IPS-NIHi11 (cell line): Measurements from ENCODE around the gene ARHGAP33.
A peak's percentile ranks its signal among the peaks of the same experiment; 100 is the strongest.

ENCODE experiments used
- DNase-seq: peaks from one replicate; pipeline ENCODE4 v3.0.0; 2012; ENCODE audit warnings: mixed read lengths, low spot score

The ARHGAP33 gene

DNA sequence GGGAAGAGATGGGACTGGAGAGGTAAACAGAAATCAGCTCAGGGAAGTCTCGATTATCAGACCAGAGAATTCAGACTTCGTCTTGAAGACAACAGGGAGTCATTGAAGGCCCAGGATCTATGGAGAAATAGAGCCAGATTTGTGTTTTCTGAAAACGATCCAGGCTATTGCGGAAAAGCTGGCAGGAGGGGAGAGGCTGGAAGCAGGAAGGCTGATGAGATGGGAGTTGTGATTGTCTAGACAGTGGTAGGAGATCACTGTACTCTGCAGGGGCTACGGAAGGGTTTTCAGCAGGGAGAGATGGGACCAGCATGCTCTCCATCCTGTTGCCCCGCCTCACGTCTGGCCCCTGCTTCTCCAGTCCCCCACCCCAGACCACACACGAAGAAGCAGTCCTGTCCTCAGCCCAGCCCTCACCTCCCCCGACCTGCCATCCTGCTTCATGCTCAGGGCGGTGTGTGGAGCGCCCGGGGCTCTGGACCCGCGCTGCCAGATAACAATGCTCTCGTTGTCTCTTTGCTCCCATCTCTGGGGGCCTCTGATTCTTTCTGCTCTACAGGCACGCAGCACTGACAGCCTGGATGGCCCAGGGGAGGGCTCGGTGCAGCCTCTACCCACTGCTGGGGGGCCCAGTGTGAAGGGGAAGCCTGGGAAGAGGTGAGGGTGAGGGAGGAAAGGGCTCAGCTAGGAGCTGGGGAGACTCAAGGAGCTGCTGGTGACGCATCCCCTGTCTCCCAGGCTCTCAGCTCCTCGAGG is 1.9 kb downstream of the ARHGAP33 start:
- DNase-seq, result no peak

DNA sequence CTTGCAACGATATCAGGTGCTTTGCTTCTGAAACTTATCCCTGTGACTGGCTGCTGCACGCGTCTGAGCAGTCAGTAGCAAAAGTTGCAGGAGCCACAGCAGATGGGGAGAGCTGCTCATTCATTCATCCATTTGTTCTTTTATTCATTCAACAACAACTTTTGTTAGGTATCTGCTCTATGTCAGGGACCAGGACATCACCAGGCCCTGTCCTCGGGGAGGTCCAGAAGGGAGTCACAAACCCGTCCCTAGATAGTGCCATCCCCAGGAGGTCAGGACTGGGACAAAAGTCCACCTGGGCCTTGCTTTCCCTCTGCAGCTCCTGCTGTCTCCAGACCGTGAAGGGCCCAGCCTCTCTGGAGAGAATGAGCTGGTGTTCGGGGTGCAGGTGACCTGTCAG is 2.6 kb downstream of the ARHGAP33 start:
- DNase-seq, result no peak

- no peak for DNase-seq
Measured at GRCh38 chr19:35779033-35779432, 3.7 kb downstream of the ARHGAP33 start.

DNA sequence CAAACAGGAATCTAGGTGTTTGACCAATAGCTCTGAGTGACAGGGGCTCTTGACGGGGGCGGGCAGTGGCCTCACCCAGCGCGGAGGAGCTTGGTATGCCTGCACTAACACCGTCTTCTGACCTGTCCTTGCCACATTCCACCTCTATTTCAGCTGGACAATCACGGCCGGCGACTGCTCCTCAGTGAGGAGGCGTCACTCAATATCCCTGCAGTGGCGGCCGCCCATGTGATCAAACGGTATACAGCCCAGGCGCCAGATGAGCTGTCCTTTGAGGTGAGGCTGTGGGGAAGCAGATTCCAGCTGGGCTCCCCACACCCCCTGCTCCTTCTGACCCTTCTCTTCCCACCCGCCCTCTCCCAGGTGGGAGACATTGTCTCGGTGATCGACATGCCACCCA is 4.7 kb downstream of the ARHGAP33 start:
- DNase-seq, result no peak

GRCh38 chr19:35780717-35781116 is 5.4 kb downstream of the ARHGAP33 start:
- no peak for DNase-seq

DNA sequence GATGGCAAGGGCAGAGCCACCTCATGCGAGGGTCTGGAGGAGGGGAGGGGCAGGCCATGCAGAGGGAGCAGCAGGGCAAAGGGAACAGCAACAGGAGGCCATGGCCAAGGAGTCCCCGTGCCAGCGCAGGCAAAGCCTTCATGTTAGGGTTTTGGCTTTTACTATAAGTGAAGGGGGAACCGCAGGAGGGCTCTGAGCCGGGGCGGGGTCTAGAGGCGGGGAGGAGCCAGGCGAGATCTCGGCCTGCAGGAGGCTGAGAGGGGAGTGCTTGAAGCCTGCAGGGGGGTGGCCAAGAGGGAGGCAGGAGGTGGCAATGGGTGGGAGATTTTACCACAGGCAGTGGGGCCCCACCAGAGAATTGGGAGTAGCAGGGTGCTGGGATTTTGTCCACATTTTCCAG is 6.3 kb downstream of the ARHGAP33 start:
- no peak for DNase-seq

DNA sequence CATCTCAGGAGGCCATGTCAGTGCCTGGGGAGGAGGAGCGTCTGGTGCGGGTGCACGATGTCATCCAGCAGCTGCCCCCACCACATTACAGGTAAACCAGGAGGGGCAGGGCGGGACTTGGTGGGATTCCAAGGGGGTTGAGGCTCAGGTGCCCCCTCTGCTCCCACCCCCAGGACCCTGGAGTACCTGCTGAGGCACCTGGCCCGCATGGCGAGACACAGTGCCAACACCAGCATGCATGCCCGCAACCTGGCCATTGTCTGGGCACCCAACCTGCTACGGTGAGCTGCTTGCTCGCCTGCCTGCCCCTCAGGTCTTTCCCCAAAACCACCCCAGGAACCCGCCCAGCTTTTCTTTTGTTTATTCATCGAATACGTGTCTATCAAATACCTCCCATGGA is 7.2 kb downstream of the ARHGAP33 start:
- DNase-seq, result no peak

DNA sequence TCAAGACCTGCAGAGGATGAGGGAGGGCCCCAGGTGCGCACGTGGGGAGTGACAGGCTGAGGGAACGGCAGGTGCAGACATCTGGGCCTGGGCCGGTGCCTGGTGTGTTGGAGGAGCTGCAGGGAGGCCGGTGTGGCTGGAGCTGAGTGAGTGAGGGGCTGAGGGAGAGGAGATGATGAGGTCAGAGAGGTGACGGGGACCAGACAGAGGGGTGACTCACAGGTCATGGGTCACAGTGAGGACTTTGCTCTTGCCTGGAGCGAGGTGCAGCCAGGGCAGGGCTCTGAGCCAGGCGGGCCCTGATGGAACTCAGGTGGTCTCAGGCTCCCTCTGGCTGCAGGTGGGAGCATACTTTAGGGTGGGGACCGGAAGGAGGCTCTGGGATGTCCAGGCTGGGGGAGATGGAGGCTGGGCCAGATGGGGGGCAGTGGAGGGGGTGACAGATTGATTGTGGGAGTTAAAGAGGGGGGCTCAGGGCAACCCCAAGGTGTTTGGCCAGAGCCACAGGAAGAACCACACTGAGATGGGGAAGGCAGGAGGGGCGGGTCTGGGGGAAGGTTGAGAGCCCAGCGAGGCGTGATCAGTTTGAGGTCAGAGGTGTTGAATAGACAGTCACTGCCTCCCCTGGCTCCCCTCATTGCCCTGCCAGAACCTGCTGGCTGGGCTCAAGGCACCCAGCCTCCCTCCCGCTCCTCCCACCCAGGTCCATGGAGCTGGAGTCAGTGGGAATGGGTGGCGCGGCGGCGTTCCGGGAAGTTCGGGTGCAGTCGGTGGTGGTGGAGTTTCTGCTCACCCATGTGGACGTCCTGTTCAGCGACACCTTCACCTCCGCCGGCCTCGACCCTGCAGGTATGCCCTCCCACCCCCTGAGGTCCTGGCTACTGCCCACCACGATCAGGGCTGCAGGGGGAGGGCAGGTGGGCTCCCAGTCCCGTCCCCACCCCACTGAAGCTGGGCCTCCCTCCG is 8.4 kb downstream of the ARHGAP33 start:
- no peak for DNase-seq

DNA sequence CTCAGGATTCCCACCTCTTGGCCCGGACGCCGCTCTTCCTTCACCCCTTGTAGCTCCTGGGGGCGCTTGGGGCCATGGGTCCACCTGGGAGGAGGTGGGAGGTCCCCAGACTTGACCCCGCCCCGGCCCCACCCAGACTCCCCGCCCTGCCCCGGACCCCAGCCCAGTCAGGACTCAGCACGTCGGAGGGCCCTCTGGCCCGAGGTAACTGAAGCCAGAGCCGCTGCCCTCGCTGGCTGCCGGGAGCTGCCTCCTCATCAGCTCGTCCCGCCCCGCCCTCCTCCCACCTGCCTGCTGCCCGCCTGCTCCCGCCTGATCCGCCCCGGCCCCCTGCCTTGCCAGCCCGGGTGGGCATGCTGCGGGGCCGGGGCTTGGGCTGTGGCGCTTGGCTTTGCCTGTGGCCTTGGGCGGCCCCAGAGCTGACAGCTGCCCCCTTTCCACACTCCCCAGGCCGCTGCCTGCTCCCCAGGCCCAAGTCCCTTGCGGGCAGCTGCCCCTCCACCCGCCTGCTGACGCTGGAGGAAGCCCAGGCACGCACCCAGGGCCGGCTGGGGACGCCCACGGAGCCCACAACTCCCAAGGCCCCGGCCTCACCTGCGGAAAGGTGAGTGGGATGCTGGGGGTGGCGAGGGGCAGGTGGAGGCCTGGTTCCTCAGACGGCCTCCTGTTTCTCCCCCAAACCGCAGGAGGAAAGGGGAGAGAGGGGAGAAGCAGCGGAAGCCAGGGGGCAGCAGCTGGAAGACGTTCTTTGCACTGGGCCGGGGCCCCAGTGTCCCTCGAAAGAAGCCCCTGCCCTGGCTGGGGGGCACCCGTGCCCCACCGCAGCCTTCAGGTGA is 9.4 kb downstream of the ARHGAP33 start:
- DNase-seq, result peak; percentile 93

DNA sequence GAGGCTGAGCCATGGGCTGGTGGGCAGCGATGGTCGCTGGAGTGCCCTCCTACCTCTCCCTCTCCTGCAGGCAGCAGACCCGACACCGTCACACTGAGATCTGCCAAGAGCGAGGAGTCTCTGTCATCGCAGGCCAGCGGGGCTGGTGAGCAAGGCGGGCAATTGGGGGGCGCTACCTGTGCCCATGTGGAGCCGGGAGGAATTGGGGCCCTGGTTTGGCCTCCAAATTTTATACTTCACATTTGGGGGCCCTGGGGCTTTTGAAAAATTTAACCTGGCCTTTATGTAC is 9.9 kb downstream of the ARHGAP33 start:
- DNase-seq, result no peak

DNA sequence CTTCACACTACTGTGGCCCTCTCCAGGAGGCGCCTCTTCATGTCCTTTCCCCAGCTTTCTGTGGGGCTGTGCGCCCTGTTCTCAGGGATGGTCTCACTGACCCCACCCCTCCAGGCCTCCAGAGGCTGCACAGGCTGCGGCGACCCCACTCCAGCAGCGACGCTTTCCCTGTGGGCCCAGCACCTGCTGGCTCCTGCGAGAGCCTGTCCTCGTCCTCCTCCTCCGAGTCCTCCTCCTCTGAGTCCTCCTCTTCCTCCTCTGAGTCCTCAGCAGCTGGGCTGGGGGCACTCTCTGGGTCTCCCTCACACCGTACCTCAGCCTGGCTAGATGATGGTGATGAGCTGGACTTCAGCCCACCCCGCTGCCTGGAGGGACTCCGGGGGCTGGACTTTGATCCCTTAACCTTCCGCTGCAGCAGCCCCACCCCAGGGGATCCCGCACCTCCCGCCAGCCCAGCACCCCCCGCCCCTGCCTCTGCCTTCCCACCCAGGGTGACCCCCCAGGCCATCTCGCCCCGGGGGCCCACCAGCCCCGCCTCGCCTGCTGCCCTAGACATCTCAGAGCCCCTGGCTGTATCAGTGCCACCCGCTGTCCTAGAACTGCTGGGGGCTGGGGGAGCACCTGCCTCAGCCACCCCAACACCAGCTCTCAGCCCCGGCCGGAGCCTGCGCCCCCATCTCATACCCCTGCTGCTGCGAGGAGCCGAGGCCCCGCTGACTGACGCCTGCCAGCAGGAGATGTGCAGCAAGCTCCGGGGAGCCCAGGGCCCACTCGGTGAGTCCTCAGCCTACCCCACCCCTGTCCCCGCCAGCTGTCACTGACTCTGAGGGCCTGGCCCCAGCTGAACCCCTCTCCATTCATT is 11.2 kb downstream of the ARHGAP33 start:
- DNase-seq, result no peak

DNA sequence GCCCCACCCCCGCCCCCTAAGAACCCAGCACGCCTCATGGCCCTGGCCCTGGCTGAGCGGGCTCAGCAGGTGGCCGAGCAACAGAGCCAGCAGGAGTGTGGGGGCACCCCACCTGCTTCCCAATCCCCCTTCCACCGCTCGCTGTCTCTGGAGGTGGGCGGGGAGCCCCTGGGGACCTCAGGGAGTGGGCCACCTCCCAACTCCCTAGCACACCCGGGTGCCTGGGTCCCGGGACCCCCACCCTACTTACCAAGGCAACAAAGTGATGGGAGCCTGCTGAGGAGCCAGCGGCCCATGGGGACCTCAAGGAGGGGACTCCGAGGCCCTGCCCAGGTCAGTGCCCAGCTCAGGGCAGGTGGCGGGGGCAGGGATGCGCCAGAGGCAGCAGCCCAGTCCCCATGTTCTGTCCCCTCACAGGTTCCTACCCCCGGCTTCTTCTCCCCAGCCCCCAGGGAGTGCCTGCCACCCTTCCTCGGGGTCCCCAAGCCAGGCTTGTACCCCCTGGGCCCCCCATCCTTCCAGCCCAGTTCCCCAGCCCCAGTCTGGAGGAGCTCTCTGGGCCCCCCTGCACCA is 11.9 kb downstream of the ARHGAP33 start:
- DNase-seq, result no peak

DNA sequence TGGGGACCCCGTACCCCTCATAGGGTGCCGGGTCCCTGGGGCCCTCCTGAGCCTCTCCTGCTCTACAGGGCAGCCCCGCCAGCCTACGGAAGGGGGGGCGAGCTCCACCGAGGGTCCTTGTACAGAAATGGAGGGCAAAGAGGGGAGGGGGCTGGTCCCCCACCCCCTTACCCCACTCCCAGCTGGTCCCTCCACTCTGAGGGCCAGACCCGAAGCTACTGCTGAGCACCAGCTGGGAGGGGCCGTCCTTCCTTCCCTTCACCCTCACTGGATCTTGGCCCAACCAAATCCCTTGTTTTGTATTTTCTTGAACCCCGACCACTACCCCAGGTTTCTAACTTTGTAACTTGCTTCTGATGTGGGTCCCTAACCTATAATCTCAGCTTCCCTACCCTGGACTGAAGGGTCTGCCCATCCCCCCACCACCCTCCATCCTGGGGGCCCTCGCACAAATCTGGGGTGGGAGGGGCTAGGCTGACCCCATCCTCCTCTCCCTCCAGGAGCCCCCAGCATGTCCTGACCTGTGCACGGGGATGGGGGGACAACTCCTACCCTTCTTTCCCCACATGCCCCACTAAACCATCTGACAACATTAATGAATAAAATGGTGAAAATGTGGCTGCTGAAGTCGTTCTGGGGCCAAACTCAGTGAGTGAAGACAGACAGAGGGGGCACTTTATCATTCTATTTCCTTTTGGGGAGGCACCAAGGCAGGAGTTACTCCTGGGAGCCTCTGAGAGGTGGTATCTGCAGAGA is 13.0 kb downstream of the ARHGAP33 start:
- no peak for DNase-seq

GRCh38 chr19:35789195-35789977 is 14.0 kb downstream of the ARHGAP33 start:
- DNase-seq, result no peak

DNA sequence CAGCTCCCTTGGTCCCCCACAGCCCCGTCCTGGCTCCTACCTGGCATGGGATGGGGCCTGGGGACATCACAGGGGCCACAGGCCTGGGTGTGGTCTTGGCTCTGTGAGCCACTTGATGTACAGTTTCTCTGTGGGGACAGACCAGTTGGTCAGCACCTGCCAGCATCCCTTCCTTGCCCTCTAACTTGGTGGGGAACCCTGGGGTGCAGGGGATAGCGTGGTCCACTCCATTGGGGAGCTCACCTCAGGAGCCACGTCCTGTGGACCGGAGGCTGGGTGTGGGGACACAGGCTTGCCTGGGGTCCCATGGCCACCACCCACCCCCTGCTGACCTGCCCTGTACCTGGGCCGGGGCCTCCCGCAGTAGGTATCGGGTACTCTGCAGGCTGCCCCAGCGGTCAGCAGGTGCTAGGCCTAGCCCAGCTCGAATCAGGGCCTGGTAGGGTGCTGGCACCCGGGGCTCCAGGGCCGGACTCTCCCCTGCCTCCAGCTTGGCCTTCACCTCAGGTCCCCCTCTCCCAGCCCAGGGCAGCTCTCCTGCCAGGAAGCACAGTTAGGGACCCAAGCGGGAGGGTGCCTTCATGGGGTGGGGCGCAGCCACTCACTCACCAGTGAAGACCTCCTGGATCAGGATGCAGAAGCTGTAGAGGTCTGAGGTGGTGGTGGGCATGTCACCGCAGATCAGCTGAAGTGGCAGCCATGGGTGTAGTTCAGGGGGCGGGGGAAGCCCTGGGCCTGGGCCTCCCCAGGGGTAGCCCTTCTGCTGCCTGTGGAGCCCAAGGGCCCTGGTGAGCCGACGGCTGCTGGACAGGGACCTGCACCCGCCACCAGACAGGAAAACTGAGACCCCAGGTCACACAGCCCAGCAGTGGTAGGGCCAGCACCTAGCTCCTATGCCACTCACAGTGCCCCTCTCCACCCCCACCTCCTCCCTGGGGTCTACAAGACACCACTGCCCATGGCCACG is 14.9 kb downstream of the ARHGAP33 start:
- DNase-seq, result no peak

- no peak for DNase-seq
Measured at GRCh38 chr19:35790981-35791813, 15.8 kb downstream of the ARHGAP33 start.

GRCh38 chr19:35791814-35792279 is 16.5 kb downstream of the ARHGAP33 start:
- DNase-seq, result no peak
